ENCODE measurements around the gene RELB.
"Not testable (repeated sequence)": the region's sequence is repeated elsewhere in the genome, so short reads cannot be mapped to it uniquely, and the experiment has no call there.

RELB gene

GRCh38 chr19:45001087-45001739 is at the start of gene RELB:
Gene RELB (plus strand): TSS chr19:45001464. CDS start chr19:45001580, 116 bp downstream.
- peak; percentile 97 for DNase-seq

- no peak for DNase-seq
Observed at GRCh38 chr19:44954278-44954648, 47.0 kb upstream of the RELB start.

- DNase-seq = peak; percentile 98
Observed at GRCh38 chr19:44954649-44955504, 46.4 kb upstream of the RELB start, which contains the start of gene CLPTM1. Gene CLPTM1 (plus strand): TSS chr19:44955380. CDS start chr19:44955396, 16 bp downstream.

GRCh38 chr19:44955505-44956439 is 45.5 kb upstream of the RELB start:
- no peak for DNase-seq

- DNase-seq = no peak
Observed at GRCh38 chr19:44957526-44957925, 43.7 kb upstream of the RELB start.

- no peak for DNase-seq
Observed at GRCh38 chr19:44958090-44958489, 43.2 kb upstream of the RELB start.

- no peak for DNase-seq
Observed at GRCh38 chr19:44959691-44960090, 41.6 kb upstream of the RELB start.

- no peak for DNase-seq
Observed at GRCh38 chr19:44960906-44961728, 40.1 kb upstream of the RELB start.

GRCh38 chr19:44961821-44962220 is 39.4 kb upstream of the RELB start:
- DNase-seq = no peak

GRCh38 chr19:44968118-44968517 is 33.1 kb upstream of the RELB start:
- DNase-seq = no peak

GRCh38 chr19:44968670-44969069 is 32.6 kb upstream of the RELB start:
- DNase-seq = no peak

- DNase-seq = no peak
Observed at GRCh38 chr19:44969437-44969836, 31.8 kb upstream of the RELB start.

- not testable (repeated sequence) for DNase-seq
Observed at GRCh38 chr19:44971451-44971850, 29.8 kb upstream of the RELB start.

GRCh38 chr19:44972802-44973201 is 28.5 kb upstream of the RELB start:
- no peak for DNase-seq

- no peak for DNase-seq
Observed at GRCh38 chr19:44973982-44974735, 27.1 kb upstream of the RELB start.

- DNase-seq = no peak
Observed at GRCh38 chr19:44974857-44975256, 26.4 kb upstream of the RELB start.

- no peak for DNase-seq
Observed at GRCh38 chr19:44975444-44975843, 25.8 kb upstream of the RELB start.

- no peak for DNase-seq
Observed at GRCh38 chr19:44984005-44984404, 17.3 kb upstream of the RELB start.

GRCh38 chr19:44985445-44985844 is 15.8 kb upstream of the RELB start:
- no peak for DNase-seq

- no peak for DNase-seq
Observed at GRCh38 chr19:44986389-44986788, 14.9 kb upstream of the RELB start.

GRCh38 chr19:44987148-44987675 is 14.1 kb upstream of the RELB start:
- no peak for DNase-seq

Measured in activated CD4-positive, alpha-beta T cell treated with anti-CD3 and anti-CD28 coated beads, Interleukin-2, Interleukin-6, amounts not matched to agents 100 ng/mL and 50 ng/mL, durations not matched to agents 16 hours and 8 hours (primary cell).